Measurements from ENCODE around the gene CHRNA10.
"Not testable (repeated sequence)": the region's sequence is repeated elsewhere in the genome, so short reads cannot be mapped to it uniquely, and the experiment has no call there.

CHRNA10 gene

GRCh38 chr11:3665336-3666022 lies 5.7 kb downstream of the CHRNA10 start:
- Histone ChIP-seq H3K4me1 (ENCODE audit: control insufficient read depth, insufficient read depth, low read length) (no peaks in the 10 kb centered on the region), H3K9ac (ENCODE audit: low read length) (no peak overlapping the region), H3K27ac (ENCODE audit: low read depth, low read length) (no peak overlapping the region), H3K36me3 (ENCODE audit: control insufficient read depth, insufficient read depth, low read length) (peaks cover 30% of the 10 kb centered on the region), H3K27me3 (ENCODE audit: control insufficient read depth, insufficient read depth, low read length) (no peaks in the 10 kb centered on the region), H3K4me3 (ENCODE audit: low read depth, low read length) (no peak overlapping the region), H3K9me3 (ENCODE audit: control insufficient read depth, insufficient read depth, low read depth, low read length) (no peaks in the 10 kb centered on the region)

GRCh38 chr11:3664032-3664630 lies 7.1 kb downstream of the CHRNA10 start:
- Histone ChIP-seq H3K27ac (ENCODE audit: low read depth, low read length) (no peak overlapping the region), H3K36me3 (ENCODE audit: control insufficient read depth, insufficient read depth, low read length) (peaks cover 22% of the 10 kb centered on the region; the same call in 1 of the 2 replicates), H3K9ac (ENCODE audit: low read length) (no peak overlapping the region), H3K4me3 (ENCODE audit: low read depth, low read length) (no peak overlapping the region), H3K9me3 (ENCODE audit: control insufficient read depth, insufficient read depth, low read depth, low read length) (no peaks in the 10 kb centered on the region), H3K27me3 (ENCODE audit: control insufficient read depth, insufficient read depth, low read length) (no peaks in the 10 kb centered on the region), H3K4me1 (ENCODE audit: control insufficient read depth, insufficient read depth, low read length) (no peaks in the 10 kb centered on the region)

DNA sequence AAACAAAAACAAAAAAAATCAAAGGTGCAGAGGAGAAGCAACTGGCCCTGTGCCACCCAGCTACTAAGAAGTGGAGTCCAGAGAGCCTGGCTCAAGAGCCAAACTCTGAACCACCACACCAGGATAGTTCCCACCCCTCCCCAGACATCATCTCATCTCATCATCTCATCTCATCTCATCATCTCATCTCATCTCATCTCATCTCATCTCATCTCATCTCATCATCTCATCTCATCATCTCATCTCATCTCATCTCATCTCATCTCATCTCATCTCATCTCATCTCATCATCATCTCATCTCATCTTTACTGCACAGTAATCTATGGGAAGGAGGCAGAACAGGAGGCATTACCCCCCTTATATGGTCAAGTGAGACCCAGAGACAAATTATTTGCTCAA lies 8.3 kb downstream of the CHRNA10 start:
- H3K4me3 ChIP-seq (ENCODE audit: low read depth, low read length), result no peak overlapping the region
- H3K9me3 ChIP-seq (ENCODE audit: control insufficient read depth, insufficient read depth, low read depth, low read length), result no peaks in the 10 kb centered on the region
- no peak overlapping the region for H3K27ac ChIP-seq (ENCODE audit: low read depth, low read length)
- H3K27me3 ChIP-seq (ENCODE audit: control insufficient read depth, insufficient read depth, low read length), result no peaks in the 10 kb centered on the region
- H3K36me3 ChIP-seq (ENCODE audit: control insufficient read depth, insufficient read depth, low read length), result peaks cover 18% of the 10 kb centered on the region; the same call in 1 of the 2 replicates
- no peak overlapping the region for H3K9ac ChIP-seq (ENCODE audit: low read length)
- no peaks in the 10 kb centered on the region for H3K4me1 ChIP-seq (ENCODE audit: control insufficient read depth, insufficient read depth, low read length)

DNA sequence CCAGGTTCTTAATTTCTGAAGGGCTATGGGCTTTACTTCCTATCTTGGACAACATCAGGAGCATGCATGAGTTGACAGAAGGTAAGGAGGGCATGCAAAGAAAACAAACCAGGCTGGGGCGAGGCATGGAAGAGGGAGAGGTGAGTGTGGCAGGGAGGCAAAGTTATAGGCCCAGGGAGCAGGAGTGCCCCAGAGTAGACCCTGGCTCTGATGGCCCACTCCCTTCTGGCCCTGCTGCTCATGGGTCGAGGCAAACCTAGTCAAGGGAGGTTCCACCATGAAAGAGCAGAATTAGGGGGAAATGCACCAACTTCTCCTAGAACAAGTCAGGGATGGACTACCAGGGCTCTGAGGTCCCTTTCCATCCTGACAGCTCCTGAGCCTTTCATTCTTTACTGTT lies 10.2 kb downstream of the CHRNA10 start:
- Histone ChIP-seq H3K9ac (ENCODE audit: low read length) (no peak overlapping the region), H3K36me3 (ENCODE audit: control insufficient read depth, insufficient read depth, low read length) (peaks cover 9% of the 10 kb centered on the region; the same call in 1 of the 2 replicates), H3K27me3 (ENCODE audit: control insufficient read depth, insufficient read depth, low read length) (no peaks in the 10 kb centered on the region), H3K4me3 (ENCODE audit: low read depth, low read length) (no peak overlapping the region), H3K4me1 (ENCODE audit: control insufficient read depth, insufficient read depth, low read length) (no peaks in the 10 kb centered on the region), H3K9me3 (ENCODE audit: control insufficient read depth, insufficient read depth, low read depth, low read length) (no peaks in the 10 kb centered on the region), H3K27ac (ENCODE audit: low read depth, low read length) (no peak overlapping the region)

GRCh38 chr11:3659595-3660515 lies 11.3 kb downstream of the CHRNA10 start:
- Histone ChIP-seq H3K4me3 (ENCODE audit: low read depth, low read length) (no peak overlapping the region), H3K27ac (ENCODE audit: low read depth, low read length) (no peak overlapping the region), H3K4me1 (ENCODE audit: control insufficient read depth, insufficient read depth, low read length) (no peaks in the 10 kb centered on the region), H3K9ac (ENCODE audit: low read length) (no peak overlapping the region), H3K9me3 (ENCODE audit: control insufficient read depth, insufficient read depth, low read depth, low read length) (no peaks in the 10 kb centered on the region), H3K27me3 (ENCODE audit: control insufficient read depth, insufficient read depth, low read length) (no peaks in the 10 kb centered on the region), H3K36me3 (ENCODE audit: control insufficient read depth, insufficient read depth, low read length) (no peaks in the 10 kb centered on the region)

DNA sequence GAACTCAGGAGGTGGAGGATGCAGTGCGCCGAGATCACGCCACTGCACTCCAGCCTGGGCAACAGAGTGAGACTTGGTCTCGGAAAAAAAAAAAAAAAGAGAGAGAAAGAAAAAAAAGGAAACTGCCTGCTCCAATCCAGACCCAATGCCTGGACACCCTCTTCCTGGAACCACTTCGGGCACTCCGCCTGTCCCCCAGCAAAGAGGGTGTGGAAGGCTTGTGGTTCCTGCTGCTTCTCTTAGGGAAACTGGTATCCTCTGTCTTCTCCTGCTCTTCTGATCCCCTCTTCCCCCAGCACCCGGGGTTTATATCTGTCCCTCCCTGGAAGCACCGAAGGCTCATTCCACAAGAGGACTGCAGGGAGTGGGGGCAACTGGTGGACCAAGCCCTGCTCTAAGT lies 12.9 kb downstream of the CHRNA10 start:
- Histone ChIP-seq H3K4me1 (ENCODE audit: control insufficient read depth, insufficient read depth, low read length) (no peaks in the 10 kb centered on the region), H3K27ac (ENCODE audit: low read depth, low read length) (no peak overlapping the region), H3K27me3 (ENCODE audit: control insufficient read depth, insufficient read depth, low read length) (no peaks in the 10 kb centered on the region), H3K9ac (ENCODE audit: low read length) (no peak overlapping the region), H3K4me3 (ENCODE audit: low read depth, low read length) (no peak overlapping the region), H3K36me3 (ENCODE audit: control insufficient read depth, insufficient read depth, low read length) (no peaks in the 10 kb centered on the region), H3K9me3 (ENCODE audit: control insufficient read depth, insufficient read depth, low read depth, low read length) (no peaks in the 10 kb centered on the region)

DNA sequence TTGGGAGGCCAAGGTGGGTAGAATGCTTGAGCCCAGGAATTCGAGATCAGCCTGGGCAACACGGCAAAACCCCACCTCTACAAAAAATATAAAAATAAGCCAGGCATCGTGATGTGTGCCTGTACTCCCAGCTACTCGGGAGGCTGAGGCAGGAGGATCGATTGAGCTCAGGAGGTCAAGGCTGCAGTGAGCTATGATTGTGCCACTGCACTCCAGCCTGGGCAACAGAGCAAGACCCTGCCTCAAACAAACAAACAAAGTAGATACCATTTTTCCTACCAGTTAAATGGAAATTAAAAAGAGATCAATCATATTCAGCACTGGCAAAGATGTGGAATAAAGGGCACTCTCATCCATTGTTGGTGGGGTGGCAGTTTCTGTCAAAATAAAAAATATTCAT lies 13.9 kb downstream of the CHRNA10 start:
- H3K27ac ChIP-seq (ENCODE audit: low read depth, low read length); H3K9ac ChIP-seq (ENCODE audit: low read length); H3K27me3 ChIP-seq (ENCODE audit: control insufficient read depth, insufficient read depth, low read length): not testable (repeated sequence)

GRCh38 chr11:3655547-3655946 lies 15.6 kb downstream of the CHRNA10 start:
- Histone ChIP-seq H3K27ac (ENCODE audit: low read depth, low read length) (no peak overlapping the region), H3K4me3 (ENCODE audit: low read depth, low read length) (no peak overlapping the region), H3K4me1 (ENCODE audit: control insufficient read depth, insufficient read depth, low read length) (no peaks in the 10 kb centered on the region), H3K9ac (ENCODE audit: low read length) (no peak overlapping the region), H3K9me3 (ENCODE audit: control insufficient read depth, insufficient read depth, low read depth, low read length) (no peaks in the 10 kb centered on the region), H3K36me3 (ENCODE audit: control insufficient read depth, insufficient read depth, low read length) (no peaks in the 10 kb centered on the region), H3K27me3 (ENCODE audit: control insufficient read depth, insufficient read depth, low read length) (no peaks in the 10 kb centered on the region)

More for the DNA sequence above, 13.9 kb downstream of the CHRNA10 start:
- not testable (repeated sequence) for H3K9me3 ChIP-seq (ENCODE audit: control insufficient read depth, insufficient read depth, low read depth, low read length); H3K36me3 ChIP-seq (ENCODE audit: control insufficient read depth, insufficient read depth, low read length); H3K4me3 ChIP-seq (ENCODE audit: low read depth, low read length); H3K4me1 ChIP-seq (ENCODE audit: control insufficient read depth, insufficient read depth, low read length)

DNA sequence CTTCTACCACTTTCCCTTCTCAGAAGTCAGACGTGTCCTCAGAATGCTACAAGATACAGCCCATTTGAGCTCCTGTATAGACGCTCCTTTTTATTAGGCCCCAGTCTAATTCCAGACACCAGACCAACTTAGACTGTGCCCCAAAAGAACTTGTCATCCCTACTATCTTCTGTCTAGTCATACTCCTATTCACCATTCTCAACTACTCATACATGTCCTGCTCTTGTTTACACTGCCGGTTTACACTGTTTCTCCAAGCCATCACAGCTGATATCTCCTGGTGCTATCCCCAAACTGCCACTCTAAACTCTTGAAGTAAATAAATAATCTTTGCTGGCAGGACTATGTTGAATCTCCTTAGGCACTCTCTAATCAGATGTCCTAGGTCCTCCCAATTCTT lies 18.7 kb downstream of the CHRNA10 start:
- H3K27me3 ChIP-seq (ENCODE audit: control insufficient read depth, insufficient read depth, low read length); H3K36me3 ChIP-seq (ENCODE audit: control insufficient read depth, insufficient read depth, low read length); H3K27ac ChIP-seq (ENCODE audit: low read depth, low read length); H3K9me3 ChIP-seq (ENCODE audit: control insufficient read depth, insufficient read depth, low read depth, low read length); H3K4me1 ChIP-seq (ENCODE audit: control insufficient read depth, insufficient read depth, low read length); H3K9ac ChIP-seq (ENCODE audit: low read length); H3K4me3 ChIP-seq (ENCODE audit: low read depth, low read length): not testable (repeated sequence)

GRCh38 chr11:3649374-3649773 lies 21.8 kb downstream of the CHRNA10 start:
- peak overlapping the region; percentile 17 for H3K9ac ChIP-seq (ENCODE audit: low read length)
- not testable (repeated sequence) for H3K36me3 ChIP-seq (ENCODE audit: control insufficient read depth, insufficient read depth, low read length); H3K4me1 ChIP-seq (ENCODE audit: control insufficient read depth, insufficient read depth, low read length); H3K27me3 ChIP-seq (ENCODE audit: control insufficient read depth, insufficient read depth, low read length); H3K4me3 ChIP-seq (ENCODE audit: low read depth, low read length); H3K9me3 ChIP-seq (ENCODE audit: control insufficient read depth, insufficient read depth, low read depth, low read length); H3K27ac ChIP-seq (ENCODE audit: low read depth, low read length)

DNA sequence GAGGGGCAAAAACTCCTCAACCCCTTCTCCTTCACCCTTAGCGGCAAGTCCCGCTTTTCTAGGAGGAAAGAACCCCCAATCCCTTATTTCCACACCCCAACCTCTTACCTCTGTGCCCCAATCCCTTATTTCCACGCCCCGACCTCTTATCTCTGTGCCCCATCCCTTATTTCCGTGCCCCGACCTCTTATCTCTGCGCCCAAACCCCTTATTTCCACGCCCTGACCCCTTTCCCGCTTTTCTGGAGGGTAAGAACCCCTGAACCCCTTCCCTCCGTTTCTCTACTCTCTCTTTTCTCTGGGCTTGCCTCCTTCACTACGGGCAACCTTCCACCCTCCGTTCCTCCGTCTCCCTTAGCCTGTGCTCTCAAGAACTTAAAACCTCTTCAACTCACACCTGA lies 22.3 kb downstream of the CHRNA10 start:
- H3K9me3 ChIP-seq (ENCODE audit: control insufficient read depth, insufficient read depth, low read depth, low read length), result peaks cover 12% of the 10 kb centered on the region
- not testable (repeated sequence) for H3K27ac ChIP-seq (ENCODE audit: low read depth, low read length); H3K4me3 ChIP-seq (ENCODE audit: low read depth, low read length); H3K4me1 ChIP-seq (ENCODE audit: control insufficient read depth, insufficient read depth, low read length); H3K36me3 ChIP-seq (ENCODE audit: control insufficient read depth, insufficient read depth, low read length); H3K27me3 ChIP-seq (ENCODE audit: control insufficient read depth, insufficient read depth, low read length)
- H3K9ac ChIP-seq (ENCODE audit: low read length), result peak overlapping the region; percentile 17
